ENCODE results near the gene ETFBKMT. TPM values are rescaled to one million over a fixed set of nuclear protein-coding genes. Genes with fewer than 3 reads are reported as not detected.

The ETFBKMT gene
- total and polyA plus RNA-seq, 5 donors = 3.9 to 6.9 (median 5.8) TPM

- no peaks in the 10 kb centered on the region for H3K9me3 ChIP-seq (ENCODE audit: control insufficient read depth, low read length)
- 97% methylated on average over 2 of the region's 2 CpGs for WGBS
- ATAC-seq (no peak), DNase-seq (no peak)
- intact Hi-C loops (cut with DNase I) = no loop called here
- H3K27ac ChIP-seq (ENCODE audit: low read length) = no peak overlapping the region
- no peak overlapping the region for H3K4me3 ChIP-seq (ENCODE audit: low read length)
- H3K27me3 ChIP-seq (ENCODE audit: control insufficient read depth, insufficient read depth) = no peaks in the 10 kb centered on the region
- H3K4me1 ChIP-seq (ENCODE audit: control insufficient read depth, insufficient read depth, low read length) = no peaks in the 10 kb centered on the region
Measured at GRCh38 chr12:31722580-31722979, 63.1 kb downstream of the ETFBKMT start.

Other genes starting within 250 kb of the ETFBKMT start
- gene DENND5B, start 68.6 kb upstream of the ETFBKMT start, total RNA-seq = 10 to 100 TPM; 33.1 to 38.7 (median 37.4) TPM
- gene DENND5B, start 68.6 kb upstream of the ETFBKMT start, polyA plus RNA-seq = 9.6 TPM
- 10 to 100 TPM; 10.7 to 13.9 (median 11.6) TPM for gene AMN1, start 69.3 kb downstream of the ETFBKMT start, total RNA-seq
- 9.6 TPM for gene AMN1, start 69.3 kb downstream of the ETFBKMT start, polyA plus RNA-seq

Data from right cardiac atrium (tissue), 5 donors.